Fibroblast of villous mesenchyme (primary cell): ENCODE measurements around the gene OR5AS1. TPM values are rescaled to one million over a fixed set of nuclear protein-coding genes. Genes with fewer than 3 reads are reported as not detected.
"Not testable (repeated sequence)": the region's sequence is repeated elsewhere in the genome, so short reads cannot be mapped to it uniquely, and the experiment has no call there.

ENCODE experiments used
- DNase-seq: peaks from one replicate; pipeline ENCODE4 v3.0.0-alpha.2; 2010; ENCODE audit warnings: low read depth
- H3K4me3 ChIP-seq: 2 replicates; pipeline ENCODE4 v1.5.1; 2011; ENCODE audit warnings: low read depth, mild to moderate bottlenecking, low read length
- CTCF ChIP-seq: IDR thresholded peaks from 2 replicates; pipeline ENCODE4 v1.5.1; 2012; ENCODE audit warnings: low read depth, mild to moderate bottlenecking, low read length; ENCODE audit not compliant: insufficient read depth
- total RNA-seq: library from RNA; depleted of rRNA; stranded (reverse); fragments of >200 nt; gene quantifications from 2 replicates; pipeline ENCODE4 v1.2.3, GENCODE V29; 2012

Gene OR5AS1
- not detected in 2 replicates for total RNA-seq

DNA sequence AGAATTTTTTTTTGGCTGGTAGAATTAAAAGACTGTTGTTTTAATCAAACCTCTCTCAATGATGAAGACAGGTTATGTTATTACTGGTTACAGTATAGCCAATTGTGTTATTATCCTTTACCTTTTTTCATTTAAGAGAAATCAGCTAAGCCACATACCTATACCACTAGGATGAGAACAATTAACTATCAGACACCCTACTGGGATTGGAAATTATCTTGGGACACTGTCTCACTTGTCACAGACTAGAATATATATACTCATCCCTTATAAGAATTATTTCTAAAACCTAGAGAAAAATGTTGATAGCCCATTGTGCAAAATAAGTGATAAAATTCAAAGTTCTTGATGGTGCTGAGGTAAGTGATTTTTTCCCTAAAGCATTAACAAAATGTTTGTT, at the start of gene OR5AS1:
Gene OR5AS1 (plus strand): TSS at position 301 of the 400 bp plus-strand sequence. CDS start 2,765 bp downstream, outside the sequence.
- DNase-seq: no peak
- H3K4me3 ChIP-seq: no peak within 1 kb of the TSS
- no peak for TF ChIP-seq CTCF

DNA sequence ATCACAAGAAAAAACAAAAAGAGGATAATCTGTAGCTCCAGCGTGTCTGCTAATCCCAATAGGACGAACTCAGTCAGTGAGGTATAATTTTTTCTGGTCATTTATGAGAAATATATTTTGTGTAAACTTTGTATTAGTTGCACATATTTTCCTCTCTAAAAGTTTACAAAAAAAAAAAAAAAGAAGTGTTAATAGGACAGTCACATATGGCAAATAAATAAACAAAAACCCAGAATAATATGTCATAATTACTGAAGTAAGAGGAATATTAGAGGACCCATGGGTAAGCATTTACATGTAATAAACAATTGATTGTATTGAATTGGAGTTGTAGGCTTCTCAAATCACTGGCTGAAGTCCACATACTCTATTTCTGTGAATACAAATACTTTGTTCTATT, 32.9 kb upstream of the OR5AS1 start, which contains the start of gene OR5F1:
Gene OR5F1 (minus strand): TSS at position 101 of the 400 bp plus-strand sequence. CDS start 0 bp downstream, at position 101.
- no peak for TF ChIP-seq CTCF

GRCh38 chr11:56010716-56011115, 16.7 kb upstream of the OR5AS1 start:
- DNase-seq: no peak
- H3K4me3 ChIP-seq: no peak overlapping the region
- no peak for TF ChIP-seq CTCF

More for the DNA sequence above, 32.9 kb upstream of the OR5AS1 start, which contains the start of gene OR5F1:
- H3K4me3 ChIP-seq: no peak within 1 kb of the TSS
- DNase-seq: no peak

GRCh38 chr11:56013805-56014204, 13.6 kb upstream of the OR5AS1 start:
- H3K4me3 ChIP-seq: no peak overlapping the region
- no peak for DNase-seq
- no peak for TF ChIP-seq CTCF

DNA sequence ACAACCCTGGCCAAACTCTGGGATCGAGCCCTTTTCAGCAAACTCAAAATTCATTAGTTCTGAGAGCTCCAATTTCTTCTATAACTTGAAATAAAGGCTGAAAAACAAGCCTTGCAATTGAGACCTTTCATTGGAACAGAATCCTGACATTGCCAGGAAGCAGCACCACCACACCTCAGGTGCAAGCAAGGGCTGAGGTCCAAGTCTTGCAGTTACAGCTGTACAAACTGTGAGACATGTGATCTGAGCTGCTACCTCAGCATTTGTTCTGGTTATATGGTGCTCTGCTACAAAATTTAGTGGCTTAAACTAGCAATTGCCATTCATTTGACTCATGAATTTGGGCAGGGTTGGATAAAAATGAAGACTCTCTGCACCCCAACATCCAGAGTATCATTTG, 18.1 kb downstream of the OR5AS1 start:
- no peak for TF ChIP-seq CTCF
- no peak for DNase-seq
- no peak overlapping the region for H3K4me3 ChIP-seq

DNA sequence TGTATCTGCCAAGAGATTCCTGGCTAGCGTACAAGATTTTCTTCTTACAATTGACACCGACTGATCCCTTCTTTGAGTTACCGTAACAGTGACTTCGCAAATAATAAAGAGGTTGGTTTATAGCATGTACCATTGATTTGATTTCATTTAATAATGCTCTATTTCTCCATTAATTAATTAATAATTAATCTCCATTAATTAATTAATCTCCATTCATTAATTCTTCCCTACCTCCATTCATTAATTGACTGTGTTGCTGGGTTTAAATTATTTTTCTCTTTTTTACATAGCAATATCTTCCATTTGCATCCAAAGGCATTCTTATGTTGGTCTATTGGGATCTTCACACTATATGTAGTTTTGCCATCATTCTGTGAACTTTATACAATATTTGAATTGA, 21.0 kb downstream of the OR5AS1 start:
- no peak overlapping the region for H3K4me3 ChIP-seq
- no peak for TF ChIP-seq CTCF
- no peak for DNase-seq

DNA sequence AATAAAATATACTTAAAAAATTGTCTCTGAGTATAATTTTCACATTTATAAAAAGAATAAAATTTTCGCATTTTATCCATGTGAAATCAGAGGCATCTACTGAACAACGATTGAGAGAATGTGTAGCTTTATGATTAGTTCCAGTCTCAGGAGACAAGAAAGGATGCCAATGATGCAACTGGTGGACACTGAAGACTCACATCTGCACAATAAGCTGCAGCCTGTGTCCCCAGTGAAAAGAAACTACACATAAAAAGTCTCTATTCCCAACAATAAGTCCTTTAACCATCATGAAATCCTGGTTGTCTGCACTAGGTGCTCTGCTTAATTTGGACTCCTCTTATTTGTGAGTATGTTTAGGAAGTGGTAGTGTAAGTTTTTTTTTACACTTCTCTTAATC, 22.0 kb downstream of the OR5AS1 start:
- DNase-seq: no peak
- TF ChIP-seq CTCF: no peak
- H3K4me3 ChIP-seq: no peak overlapping the region

- DNase-seq, H3K4me3 ChIP-seq: not testable (repeated sequence)
Observed at GRCh38 chr11:56056366-56056765, 28.9 kb downstream of the OR5AS1 start.

GRCh38 chr11:56057661-56058237, 30.3 kb downstream of the OR5AS1 start:
- not testable (repeated sequence) for H3K4me3 ChIP-seq

GRCh38 chr11:56058260-56058780, 30.9 kb downstream of the OR5AS1 start:
- DNase-seq, H3K4me3 ChIP-seq: not testable (repeated sequence)

More at GRCh38 chr11:56057661-56058237, 30.3 kb downstream of the OR5AS1 start:
- not testable (repeated sequence) for DNase-seq
